Mesenchymal stem cell (in vitro differentiated cells and primary cell): Measurements from ENCODE around the gene AAGAB.

Experiments
- DNase-seq: peaks from one replicate; pipeline ENCODE4 v3.0.0-alpha.2; 2013
- H2AFZ ChIP-seq: one replicate; pipeline ENCODE4 v1.6.1; 2013; ENCODE audit warnings: low read depth, mild to moderate bottlenecking, control low read depth, inconsistent platforms, low read length, moderate library complexity
- H2AK5ac ChIP-seq: 2 replicates; pipeline ENCODE4 v1.6.1; 2013; ENCODE audit warnings: low read length, moderate library complexity, mild to moderate bottlenecking, inconsistent platforms; ENCODE audit not compliant: severe bottlenecking
- H2BK120ac ChIP-seq: one replicate; pipeline ENCODE4 v1.6.1; 2013; ENCODE audit warnings: low read depth, mild to moderate bottlenecking, inconsistent platforms, low read length, moderate library complexity
- H2BK12ac ChIP-seq, 2 experiments: one replicate each; pipeline ENCODE4 v1.6.1; 2013; ENCODE audit warnings: inconsistent platforms in 2 of 2, low read length in 2 of 2, mild to moderate bottlenecking in 2 of 2, moderate library complexity in 2 of 2, control low read depth in 1 of 2
- H2BK15ac ChIP-seq: one replicate; pipeline ENCODE4 v1.6.1; 2013; ENCODE audit warnings: mild to moderate bottlenecking, low read depth, inconsistent platforms; ENCODE audit not compliant: poor library complexity, severe bottlenecking
- H2BK5ac ChIP-seq: 2 replicates; pipeline ENCODE4 v1.6.1; 2013; ENCODE audit warnings: low read depth, mild to moderate bottlenecking, low read length, control low read depth, inconsistent platforms; ENCODE audit not compliant: poor library complexity, severe bottlenecking
- H3K14ac ChIP-seq, 2 experiments: one replicate each; pipeline ENCODE4 v1.6.1; 2013; ENCODE audit warnings: inconsistent platforms in 2 of 2, low read length in 2 of 2, control low read depth in 1 of 2, mild to moderate bottlenecking in 1 of 2, moderate library complexity in 1 of 2
- H3K18ac ChIP-seq, 2 experiments: one replicate each; pipeline ENCODE4 v1.6.1; 2013; ENCODE audit warnings: inconsistent platforms in 2 of 2, low read length in 2 of 2, control low read depth in 1 of 2, low read depth in 1 of 2, mild to moderate bottlenecking in 1 of 2
- H3K23ac ChIP-seq, 2 experiments: one replicate each; pipeline ENCODE4 v1.6.1; 2013; ENCODE audit warnings: inconsistent platforms in 2 of 2, low read length in 2 of 2, mild to moderate bottlenecking in 2 of 2, moderate library complexity in 2 of 2, control low read depth in 1 of 2
- H3K27ac ChIP-seq: 2 replicates; pipeline ENCODE4 v1.5.1; 2013; ENCODE audit warnings: mild to moderate bottlenecking, moderate library complexity, low read length, control low read depth, inconsistent platforms; ENCODE audit not compliant: poor library complexity, severe bottlenecking
- H3K27me3 ChIP-seq, 2 experiments: 2 replicates each; pipeline versions ENCODE4 v1.6.1 to v1.7.0; 2013; ENCODE audit warnings: low read length in 2 of 2, mild to moderate bottlenecking in 2 of 2, moderate library complexity in 2 of 2, control low read depth in 1 of 2, inconsistent platforms in 1 of 2; ENCODE audit not compliant: control insufficient read depth in 1 of 2, insufficient read depth in 1 of 2
- H3K36me3 ChIP-seq, 2 experiments: 2 replicates each; pipeline versions ENCODE4 v1.6.1 to v1.7.0; 2013; ENCODE audit warnings: low read length in 2 of 2, control low read depth in 1 of 2, inconsistent platforms in 1 of 2, low read depth in 1 of 2, mild to moderate bottlenecking in 1 of 2; ENCODE audit not compliant: insufficient read depth in 2 of 2, control insufficient read depth in 1 of 2
- H3K4ac ChIP-seq, 2 experiments: one replicate each; pipeline ENCODE4 v1.6.1; 2013; ENCODE audit warnings: inconsistent platforms in 2 of 2, low read length in 2 of 2, mild to moderate bottlenecking in 2 of 2, moderate library complexity in 2 of 2, control low read depth in 1 of 2, low read depth in 1 of 2
- H3K4me1 ChIP-seq: 2 replicates; pipeline ENCODE4 v1.6.1; 2013; ENCODE audit warnings: low read depth, low read length, control low read depth; ENCODE audit not compliant: control insufficient read depth, insufficient read depth
- H3K4me2 ChIP-seq: 2 replicates; pipeline ENCODE4 v1.6.1; 2013; ENCODE audit warnings: low read length, mild to moderate bottlenecking, inconsistent platforms; ENCODE audit not compliant: poor library complexity, severe bottlenecking
- H3K4me3 ChIP-seq, 2 experiments: 2 replicates each; pipeline versions ENCODE4 v1.5.1 to v1.7.0; 2013; ENCODE audit warnings: low read length in 2 of 2, mild to moderate bottlenecking in 2 of 2, control low read depth in 1 of 2, low read depth in 1 of 2; ENCODE audit not compliant: insufficient read depth in 1 of 2
- H3K79me1 ChIP-seq: replicated peaks from 2 replicates; pipeline ENCODE4 v1.6.1; 2013; ENCODE audit warnings: mild to moderate bottlenecking, control low read depth, low read length, inconsistent platforms; ENCODE audit not compliant: poor library complexity, severe bottlenecking
- H3K9ac ChIP-seq: 2 replicates; pipeline ENCODE4 v1.7.0; 2013; ENCODE audit warnings: mild to moderate bottlenecking, low read length, moderate library complexity
- H3K9me3 ChIP-seq: 2 replicates; pipeline ENCODE4 v1.7.0; 2013; ENCODE audit warnings: mild to moderate bottlenecking, low read length; ENCODE audit not compliant: control insufficient read depth
- H4K8ac ChIP-seq: one replicate; pipeline ENCODE4 v1.6.1; 2013; ENCODE audit warnings: inconsistent platforms, mild to moderate bottlenecking, low read length, moderate library complexity
- H4K91ac ChIP-seq: one replicate; pipeline ENCODE4 v1.6.1; 2013; ENCODE audit warnings: mild to moderate bottlenecking, low read length, inconsistent platforms
- WGBS: methylation state at CpG from one replicate; pipeline ENCODE4 v1.1.7; 2013; ENCODE audit warnings: mixed read lengths; 5-methylcytosine and 5-hydroxymethylcytosine counted together

The AAGAB gene

GRCh38 chr15:67189326-67190051 is 65.0 kb downstream of the AAGAB start:
- 96% methylated on average over 23 of the region's 26 CpGs for WGBS
- Histone ChIP-seq H3K4ac (no peak overlapping the region), H3K27ac (no peak overlapping the region), H2BK15ac (no peak overlapping the region), H3K4me3 (no peak overlapping the region), H3K14ac (peak overlapping the region in 1 of 2 experiments; percentile 69), H3K4me1 (peaks cover 10% of the 10 kb centered on the region), H2AFZ (no peak overlapping the region), H2BK12ac (peak overlapping the region in 1 of 2 experiments; percentile 19), H4K91ac (peak overlapping the region; percentile 21), H3K27me3 (no peaks in the 10 kb centered on the region), H4K8ac (no peak overlapping the region), H3K9ac (peak overlapping the region; percentile 85), H2AK5ac (no peak overlapping the region), H3K4me2 (no peak overlapping the region), H3K36me3 (peaks cover 66 to 87% of the 10 kb centered on the region in 2 experiments), H3K9me3 (no peaks in the 10 kb centered on the region), H2BK120ac (no peak overlapping the region), H3K23ac (peak overlapping the region in 1 of 2 experiments; percentile 28), H3K79me1 (no peaks in the 10 kb centered on the region), H2BK5ac (no peak overlapping the region), H3K18ac (peak overlapping the region in 1 of 2 experiments; percentile 48)
- DNase-seq: no peak

- Histone ChIP-seq H3K4ac (no peak overlapping the region), H3K79me1 (no peaks in the 10 kb centered on the region), H2AK5ac (no peak overlapping the region), H2AFZ (no peak overlapping the region), H2BK15ac (no peak overlapping the region), H4K8ac (no peak overlapping the region), H3K36me3 (peaks cover 65 to 87% of the 10 kb centered on the region in 2 experiments), H3K14ac (no peak overlapping the region), H3K9me3 (no peaks in the 10 kb centered on the region), H4K91ac (no peak overlapping the region), H3K23ac (no peak overlapping the region), H2BK5ac (no peak overlapping the region), H3K4me3 (no peak overlapping the region), H3K18ac (no peak overlapping the region), H2BK12ac (no peak overlapping the region), H3K4me1 (peaks cover 10% of the 10 kb centered on the region), H2BK120ac (no peak overlapping the region), H3K27me3 (no peaks in the 10 kb centered on the region), H3K27ac (no peak overlapping the region), H3K4me2 (no peak overlapping the region), H3K9ac (peak overlapping the region; percentile 85)
- no peak for DNase-seq
- 99% methylated on average over 8 of the region's 8 CpGs for WGBS
Observed at GRCh38 chr15:67188551-67189218, 65.8 kb downstream of the AAGAB start.

GRCh38 chr15:67187351-67187854 is 67.1 kb downstream of the AAGAB start:
- 98% methylated on average over 12 of the region's 12 CpGs for WGBS
- H3K23ac ChIP-seq: no peak overlapping the region
- H3K4me2 ChIP-seq: no peak overlapping the region
- H2BK5ac ChIP-seq: no peak overlapping the region
- H3K14ac ChIP-seq: no peak overlapping the region
- no peaks in the 10 kb centered on the region for H3K9me3 ChIP-seq
- no peak overlapping the region for H3K4me3 ChIP-seq
- H2BK120ac ChIP-seq: no peak overlapping the region
- peaks cover 13% of the 10 kb centered on the region for H3K4me1 ChIP-seq
- no peak overlapping the region for H4K91ac ChIP-seq
- H3K36me3 ChIP-seq: peaks cover 63 to 78% of the 10 kb centered on the region in 2 experiments
- H3K4ac ChIP-seq: no peak overlapping the region
- no peaks in the 10 kb centered on the region for H3K79me1 ChIP-seq
- H3K27ac ChIP-seq: no peak overlapping the region
- H2AFZ ChIP-seq: no peak overlapping the region
- H4K8ac ChIP-seq: no peak overlapping the region
- DNase-seq: no peak
- no peak overlapping the region for H2BK15ac ChIP-seq
- no peaks in the 10 kb centered on the region for H3K27me3 ChIP-seq
- no peak overlapping the region for H2BK12ac ChIP-seq
- no peak overlapping the region for H2AK5ac ChIP-seq
- no peak overlapping the region for H3K18ac ChIP-seq
- H3K9ac ChIP-seq: peak overlapping the region; percentile 85

- Histone ChIP-seq H3K4me3 (no peak overlapping the region), H3K4me2 (no peak overlapping the region), H2BK5ac (no peak overlapping the region), H2AFZ (no peak overlapping the region), H3K9ac (peak overlapping the region; percentile 41), H4K91ac (no peak overlapping the region), H2BK120ac (no peak overlapping the region), H3K18ac (no peak overlapping the region), H3K4ac (no peak overlapping the region), H3K9me3 (no peaks in the 10 kb centered on the region), H4K8ac (no peak overlapping the region), H3K27me3 (no peaks in the 10 kb centered on the region), H2BK12ac (no peak overlapping the region), H2AK5ac (no peak overlapping the region), H3K79me1 (no peaks in the 10 kb centered on the region), H3K36me3 (peaks cover 59 to 76% of the 10 kb centered on the region in 2 experiments), H2BK15ac (peak overlapping the region; percentile 12), H3K23ac (no peak overlapping the region), H3K4me1 (peaks cover 15% of the 10 kb centered on the region), H3K27ac (no peak overlapping the region), H3K14ac (no peak overlapping the region)
- no peak for DNase-seq
- WGBS: 97% methylated on average over 4 of the region's 4 CpGs
Observed at GRCh38 chr15:67186688-67187087, 67.8 kb downstream of the AAGAB start.
